ENCODE data around the gene GPRC5C. TPM values are rescaled to one million over a fixed set of nuclear protein-coding genes. Genes with fewer than 3 reads are reported as not detected.

The GPRC5C gene
- total RNA-seq, 1 donor from 2014 or later, result 93.3 TPM

DNA sequence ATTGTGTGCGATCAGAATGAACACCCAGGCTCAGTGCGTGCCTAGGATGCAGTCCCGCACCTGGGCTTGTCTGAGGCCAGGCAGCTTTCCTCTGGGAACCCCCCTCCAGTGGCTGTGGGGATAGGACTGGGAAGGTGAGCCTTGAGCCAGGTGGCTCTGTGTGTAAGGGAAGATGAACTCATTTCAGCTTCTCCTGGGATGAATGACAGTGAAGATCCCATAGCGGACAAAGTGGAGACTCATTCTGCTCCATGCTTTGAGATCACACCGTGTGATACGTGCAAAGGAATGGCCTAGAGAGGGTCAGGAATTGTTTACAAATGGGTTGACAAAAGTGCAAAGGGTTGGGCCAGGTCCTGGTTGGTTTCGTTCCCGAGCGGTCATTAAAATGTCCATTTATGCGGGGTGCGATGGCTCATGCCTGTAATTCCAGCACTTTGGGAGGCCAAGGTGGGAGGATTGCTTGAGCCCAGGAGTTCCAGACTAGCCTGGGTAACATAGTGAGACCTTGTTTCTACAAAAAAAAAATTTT is 15.8 kb downstream of the GPRC5C start:
- H3K27me3 Mint-ChIP-seq (ENCODE audit: unreplicated experiment), result peaks cover 10% of the 10 kb centered on the region
- no peak for DNase-seq
- no peaks in the 10 kb centered on the region for H3K36me3 Mint-ChIP-seq (ENCODE audit: unreplicated experiment)
- peaks cover 26% of the 10 kb centered on the region for H3K4me1 Mint-ChIP-seq (ENCODE audit: low read depth, unreplicated experiment)
- no peak overlapping the region for H3K27ac Mint-ChIP-seq (ENCODE audit: unreplicated experiment)
- peaks cover 7% of the 10 kb centered on the region for H3K9me3 Mint-ChIP-seq (ENCODE audit: unreplicated experiment)
- no peak overlapping the region for H3K4me3 Mint-ChIP-seq (ENCODE audit: unreplicated experiment)
- TF ChIP-seq, protein P1, sequence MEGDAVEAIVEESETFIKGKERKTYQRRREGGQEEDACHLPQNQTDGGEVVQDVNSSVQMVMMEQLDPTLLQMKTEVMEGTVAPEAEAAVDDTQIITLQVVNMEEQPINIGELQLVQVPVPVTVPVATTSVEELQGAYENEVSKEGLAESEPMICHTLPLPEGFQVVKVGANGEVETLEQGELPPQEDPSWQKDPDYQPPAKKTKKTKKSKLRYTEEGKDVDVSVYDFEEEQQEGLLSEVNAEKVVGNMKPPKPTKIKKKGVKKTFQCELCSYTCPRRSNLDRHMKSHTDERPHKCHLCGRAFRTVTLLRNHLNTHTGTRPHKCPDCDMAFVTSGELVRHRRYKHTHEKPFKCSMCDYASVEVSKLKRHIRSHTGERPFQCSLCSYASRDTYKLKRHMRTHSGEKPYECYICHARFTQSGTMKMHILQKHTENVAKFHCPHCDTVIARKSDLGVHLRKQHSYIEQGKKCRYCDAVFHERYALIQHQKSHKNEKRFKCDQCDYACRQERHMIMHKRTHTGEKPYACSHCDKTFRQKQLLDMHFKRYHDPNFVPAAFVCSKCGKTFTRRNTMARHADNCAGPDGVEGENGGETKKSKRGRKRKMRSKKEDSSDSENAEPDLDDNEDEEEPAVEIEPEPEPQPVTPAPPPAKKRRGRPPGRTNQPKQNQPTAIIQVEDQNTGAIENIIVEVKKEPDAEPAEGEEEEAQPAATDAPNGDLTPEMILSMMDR (IDR thresholded peaks at IDR 0.05; ENCODE audit: partially characterized antibody, unreplicated experiment), result no peak

DNA sequence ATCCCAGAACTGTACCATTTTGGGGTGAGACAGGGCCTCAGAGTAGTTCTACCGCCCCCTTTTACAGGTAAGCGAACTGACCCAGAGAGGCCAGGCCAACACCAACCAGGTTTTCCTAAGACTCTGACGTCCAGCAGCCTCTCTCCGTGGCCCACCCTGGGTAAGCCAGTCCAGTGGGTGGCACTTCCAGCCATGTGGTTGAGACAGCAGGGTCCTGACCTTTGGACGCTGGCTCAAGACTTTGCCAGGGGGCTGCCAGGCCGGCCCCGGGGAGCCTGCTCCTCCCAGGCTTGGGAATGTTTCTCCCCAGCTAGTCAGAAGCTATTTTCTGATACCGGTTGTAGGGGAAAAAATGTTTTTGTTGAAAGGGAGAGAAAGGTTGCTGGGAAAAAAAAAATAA is 16.9 kb downstream of the GPRC5C start:
- DNase-seq, result no peak
- Mint-ChIP-seq H3K4me3 (ENCODE audit: unreplicated experiment) (no peak overlapping the region), H3K27ac (ENCODE audit: unreplicated experiment) (no peak overlapping the region), H3K9me3 (ENCODE audit: unreplicated experiment) (peaks cover 10% of the 10 kb centered on the region), H3K4me1 (ENCODE audit: low read depth, unreplicated experiment) (peaks cover 28% of the 10 kb centered on the region), H3K36me3 (ENCODE audit: unreplicated experiment) (no peaks in the 10 kb centered on the region), H3K27me3 (ENCODE audit: unreplicated experiment) (peaks cover 12% of the 10 kb centered on the region)
- TF ChIP-seq, protein P1 (IDR thresholded peaks at IDR 0.05; ENCODE audit: partially characterized antibody, unreplicated experiment), result no peak

DNA sequence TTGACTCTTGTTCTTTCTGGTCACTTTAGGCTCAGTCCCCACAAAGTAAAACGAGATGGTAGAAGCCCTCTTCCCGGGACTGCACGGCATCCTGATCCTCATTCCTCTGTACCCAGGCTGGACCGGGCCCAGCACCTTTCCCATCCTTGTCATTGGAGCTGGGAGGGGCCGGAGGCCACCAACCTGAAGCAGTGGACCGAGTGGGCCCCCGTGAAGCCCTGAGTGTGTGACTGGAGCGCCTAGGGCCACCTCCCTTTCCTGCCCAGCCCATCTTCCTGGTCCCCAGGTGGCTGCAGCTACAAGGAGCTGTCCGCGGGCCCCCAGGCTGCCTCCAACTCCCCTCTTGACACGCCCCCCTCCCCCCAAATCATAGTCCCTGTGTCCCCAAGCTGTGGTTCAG is 17.4 kb downstream of the GPRC5C start:
- TF ChIP-seq, protein P1 (IDR thresholded peaks at IDR 0.05; ENCODE audit: partially characterized antibody, unreplicated experiment), result no peak
- H3K27ac Mint-ChIP-seq (ENCODE audit: unreplicated experiment), result no peak overlapping the region

GRCh38 chr17:74449773-74450172 is 17.9 kb downstream of the GPRC5C start:
- Mint-ChIP-seq H3K27ac (ENCODE audit: unreplicated experiment) (no peak overlapping the region), H3K27me3 (ENCODE audit: unreplicated experiment) (peaks cover 14% of the 10 kb centered on the region), H3K36me3 (ENCODE audit: unreplicated experiment) (no peaks in the 10 kb centered on the region), H3K4me1 (ENCODE audit: low read depth, unreplicated experiment) (peaks cover 27% of the 10 kb centered on the region), H3K4me3 (ENCODE audit: unreplicated experiment) (no peak overlapping the region), H3K9me3 (ENCODE audit: unreplicated experiment) (peaks cover 10% of the 10 kb centered on the region)
- DNase-seq, result no peak
- TF ChIP-seq, protein P1 (IDR thresholded peaks at IDR 0.05; ENCODE audit: partially characterized antibody, unreplicated experiment), result no peak

More for the DNA sequence above, 17.4 kb downstream of the GPRC5C start:
- Mint-ChIP-seq H3K36me3 (ENCODE audit: unreplicated experiment) (no peaks in the 10 kb centered on the region), H3K4me3 (ENCODE audit: unreplicated experiment) (no peak overlapping the region), H3K9me3 (ENCODE audit: unreplicated experiment) (peaks cover 10% of the 10 kb centered on the region), H3K27me3 (ENCODE audit: unreplicated experiment) (peaks cover 13% of the 10 kb centered on the region), H3K4me1 (ENCODE audit: low read depth, unreplicated experiment) (peaks cover 26% of the 10 kb centered on the region)
- DNase-seq, result no peak

GRCh38 chr17:74450231-74450630 is 18.3 kb downstream of the GPRC5C start:
- H3K4me1 Mint-ChIP-seq (ENCODE audit: low read depth, unreplicated experiment), result peaks cover 32% of the 10 kb centered on the region

More at GRCh38 chr17:74450231-74450630, 18.3 kb downstream of the GPRC5C start:
- Mint-ChIP-seq H3K27ac (ENCODE audit: unreplicated experiment) (peak overlapping the region; percentile 48), H3K9me3 (ENCODE audit: unreplicated experiment) (peaks cover 10% of the 10 kb centered on the region), H3K4me3 (ENCODE audit: unreplicated experiment) (no peak overlapping the region), H3K27me3 (ENCODE audit: unreplicated experiment) (peaks cover 15% of the 10 kb centered on the region), H3K36me3 (ENCODE audit: unreplicated experiment) (no peaks in the 10 kb centered on the region)
- DNase-seq, result no peak
- TF ChIP-seq, protein P1 (IDR thresholded peaks at IDR 0.05; ENCODE audit: partially characterized antibody, unreplicated experiment), result no peak

Data from glutamatergic neuron (in vitro differentiated cells).